HG03354 (cell line): ENCODE data around the gene ELFN1.

Experiments
- ATAC-seq: cut with Tn5 transposase; IDR thresholded peaks from one replicate; pipeline ENCODE4 v1.9.1; 2021; ENCODE audit warnings: mild to moderate bottlenecking; ENCODE audit not compliant: unreplicated experiment, poor library complexity, severe bottlenecking

The ELFN1 gene

DNA sequence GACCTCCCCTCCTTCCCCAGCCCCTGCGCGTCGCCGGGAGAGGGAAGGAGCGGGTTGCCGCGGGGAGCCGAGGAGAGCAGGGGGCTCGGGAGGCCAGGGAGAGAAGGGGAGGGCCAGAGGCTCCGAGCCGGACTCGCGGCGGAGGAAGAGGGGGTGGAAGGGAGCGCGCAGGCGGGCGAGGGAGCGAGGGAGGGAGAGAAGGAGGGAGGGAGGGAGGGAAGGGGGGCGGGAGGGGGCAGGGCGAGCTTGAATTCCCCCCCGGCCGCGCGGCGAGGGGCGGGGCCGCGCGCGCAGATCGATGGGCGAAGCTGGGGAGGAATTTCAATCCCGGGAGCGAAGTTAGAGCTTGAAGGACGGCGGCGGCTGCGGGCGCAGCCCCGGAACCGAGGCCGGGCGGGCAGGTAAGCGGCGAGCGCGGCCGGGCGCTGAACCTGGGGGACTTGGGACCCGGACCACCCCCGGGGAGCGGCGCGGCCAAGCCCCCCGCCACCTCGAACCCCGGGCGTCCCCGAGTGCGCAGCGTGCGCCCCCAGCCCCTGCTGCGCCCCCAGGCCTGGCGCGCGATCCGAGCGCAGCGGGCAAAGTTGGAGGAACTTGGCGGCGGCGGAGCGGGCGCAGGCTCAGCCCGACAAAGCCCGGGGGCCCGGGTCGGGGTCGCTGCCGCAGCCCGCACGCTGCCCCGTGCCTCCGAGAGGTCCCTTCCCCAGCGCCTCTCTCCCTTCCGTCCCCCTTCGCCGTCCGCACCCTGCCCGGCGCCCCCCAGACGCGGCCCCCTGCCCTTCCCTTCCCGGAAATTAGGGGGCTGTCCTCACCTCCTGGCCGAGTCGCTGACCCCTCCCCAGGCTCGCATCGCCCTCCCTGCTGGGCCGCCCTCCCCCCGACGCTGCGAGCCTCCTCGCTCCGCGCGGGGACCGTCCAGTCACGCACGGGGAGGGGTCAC is at the start of gene ELFN1:
ELFN1 (plus strand) TSS at position 324 of the 940 bp plus-strand sequence. CDS start 74,320 bp downstream, outside the sequence.
- no peak for ATAC-seq

DNA sequence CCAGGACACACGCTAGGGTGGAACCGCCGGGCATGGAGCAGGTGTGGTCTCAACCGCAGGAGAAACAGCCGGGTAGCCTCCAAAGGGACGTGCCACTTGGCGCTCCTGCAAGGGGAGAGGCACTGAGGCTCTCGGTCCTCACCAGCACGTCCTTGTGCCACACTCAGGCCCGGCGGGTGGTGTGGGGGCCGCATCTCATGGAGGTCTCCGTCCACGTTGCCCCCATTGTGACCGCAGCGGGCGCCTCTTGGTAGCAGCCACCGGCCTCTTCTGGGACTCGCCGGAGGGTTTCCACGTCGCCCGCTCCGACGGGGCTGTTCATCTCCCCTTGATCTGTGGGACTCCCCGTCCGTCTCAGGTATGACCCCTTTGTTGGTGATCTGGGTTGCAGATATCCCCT is 49.2 kb upstream of the ELFN1 start:
- no peak for ATAC-seq

DNA sequence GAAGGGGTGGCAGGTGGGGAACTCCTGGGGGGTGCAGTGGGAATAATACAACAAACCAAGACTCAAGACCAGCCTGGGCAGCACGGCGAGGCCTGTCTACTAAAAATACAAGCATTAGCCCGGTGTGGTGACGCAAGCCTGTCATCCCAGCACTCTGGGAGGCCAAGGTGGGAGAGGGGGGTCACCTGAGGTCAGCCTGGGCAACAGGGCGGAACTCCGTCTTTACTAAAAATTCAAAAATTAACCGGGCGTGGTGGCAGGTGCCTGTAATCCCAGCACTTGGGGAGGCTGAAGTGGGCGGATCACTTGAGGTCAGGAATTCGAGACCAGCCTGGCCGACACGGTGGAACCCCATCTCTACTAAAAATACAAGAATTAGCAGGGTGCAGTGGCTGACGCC is 48.4 kb upstream of the ELFN1 start:
- no peak for ATAC-seq

DNA sequence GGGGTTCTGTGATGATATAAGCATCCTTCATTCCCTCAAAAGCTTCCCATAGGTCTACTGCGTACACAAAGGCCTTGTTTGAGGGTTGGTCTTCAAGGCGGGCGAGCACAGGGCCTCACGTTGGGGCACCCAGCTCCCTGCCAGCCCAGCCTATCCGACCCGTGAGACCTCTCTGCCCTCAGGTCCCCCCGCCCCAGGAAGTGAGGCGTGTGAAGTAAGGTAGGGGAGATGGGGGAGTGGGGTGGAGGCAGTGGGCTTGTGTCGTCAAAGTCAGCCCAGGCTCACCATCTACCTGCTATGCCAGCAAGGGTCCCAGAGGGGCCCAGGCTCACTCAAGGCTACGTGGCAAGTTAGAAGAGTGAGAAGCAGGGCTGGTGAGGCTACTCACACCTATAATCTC is 47.6 kb upstream of the ELFN1 start:
- ATAC-seq: no peak

DNA sequence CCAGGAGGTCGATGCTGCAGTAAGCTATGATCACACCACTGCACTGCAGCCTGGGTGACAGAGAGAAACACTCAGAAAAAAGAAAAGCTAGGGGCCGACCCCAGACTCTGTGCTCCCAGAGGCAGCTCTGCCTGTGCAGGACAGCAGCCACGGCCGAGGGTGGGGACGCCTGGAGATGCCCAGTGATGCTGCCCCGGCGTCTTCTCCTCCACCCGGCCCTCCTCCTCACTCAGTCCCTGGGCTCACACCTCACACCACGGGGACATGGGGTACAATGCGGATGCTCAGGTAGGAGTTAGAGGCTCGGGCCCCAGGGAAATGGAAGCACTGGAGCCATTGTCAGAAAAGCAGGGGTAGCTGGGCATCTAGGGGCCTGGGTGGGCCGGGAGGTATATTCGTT is 46.3 kb upstream of the ELFN1 start:
- ATAC-seq: no peak

DNA sequence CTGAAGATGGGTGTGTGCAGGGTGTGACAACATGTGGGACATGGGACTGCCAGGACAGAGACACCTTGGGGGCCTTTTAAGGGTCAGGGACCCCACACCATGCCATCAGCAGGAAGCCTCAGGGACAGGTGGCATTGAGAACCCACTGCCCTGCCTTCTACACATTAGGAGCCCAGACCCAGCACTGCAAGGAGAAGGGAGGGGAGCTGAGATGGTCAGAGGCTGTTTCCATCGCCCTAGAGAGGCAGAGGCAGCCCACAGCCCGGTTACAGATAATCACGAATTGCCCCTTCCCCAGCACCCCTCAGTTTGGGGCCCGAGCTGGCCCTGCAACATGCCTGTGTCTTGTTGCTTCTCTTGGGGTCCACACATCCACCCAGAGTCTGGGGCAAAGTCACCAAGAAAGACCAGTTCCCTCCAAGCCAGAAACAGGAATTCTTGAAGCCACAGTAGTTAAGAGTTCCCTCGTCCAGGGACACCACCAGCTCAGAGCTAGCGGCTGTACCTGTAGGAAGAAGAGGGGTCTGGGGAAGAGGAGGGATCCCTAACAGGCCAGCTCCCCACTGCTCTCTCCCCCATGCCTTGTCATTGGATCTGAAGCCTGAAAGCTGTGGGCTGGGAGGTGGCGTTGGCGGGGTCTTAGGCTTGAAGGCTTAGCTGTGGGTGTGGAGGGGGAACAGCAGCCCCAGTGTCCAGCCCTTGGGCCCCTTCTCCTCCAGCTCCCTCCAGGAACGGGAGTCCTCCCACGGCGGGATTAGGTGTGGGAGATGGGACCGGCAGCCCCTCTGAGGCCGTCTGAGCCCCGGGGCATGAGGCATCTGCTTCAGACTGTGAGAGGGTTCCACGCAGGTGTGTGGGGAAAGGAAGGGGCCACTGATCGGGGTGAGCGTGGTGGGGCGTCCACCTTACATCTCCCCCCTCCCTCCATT is 44.8 kb upstream of the ELFN1 start:
- ATAC-seq: no peak

DNA sequence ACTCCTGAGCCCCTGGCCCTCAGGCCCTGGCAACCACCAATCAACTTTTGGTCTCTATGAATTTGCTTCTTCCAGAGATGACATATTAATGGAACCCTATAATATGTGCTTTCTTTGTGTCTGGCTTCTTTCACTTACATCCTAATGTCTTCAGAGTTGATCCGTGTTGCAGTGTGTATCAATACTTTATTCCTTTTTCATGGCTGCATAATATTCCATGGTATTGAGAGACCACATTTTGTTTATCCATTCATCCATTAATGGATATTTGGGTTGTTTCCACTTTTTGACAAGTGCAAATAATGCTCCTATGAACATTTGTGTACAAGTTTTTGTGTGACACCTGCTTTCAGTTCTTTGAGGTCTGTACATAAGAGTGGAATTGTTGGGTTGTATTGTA is 43.3 kb upstream of the ELFN1 start:
- no peak for ATAC-seq

DNA sequence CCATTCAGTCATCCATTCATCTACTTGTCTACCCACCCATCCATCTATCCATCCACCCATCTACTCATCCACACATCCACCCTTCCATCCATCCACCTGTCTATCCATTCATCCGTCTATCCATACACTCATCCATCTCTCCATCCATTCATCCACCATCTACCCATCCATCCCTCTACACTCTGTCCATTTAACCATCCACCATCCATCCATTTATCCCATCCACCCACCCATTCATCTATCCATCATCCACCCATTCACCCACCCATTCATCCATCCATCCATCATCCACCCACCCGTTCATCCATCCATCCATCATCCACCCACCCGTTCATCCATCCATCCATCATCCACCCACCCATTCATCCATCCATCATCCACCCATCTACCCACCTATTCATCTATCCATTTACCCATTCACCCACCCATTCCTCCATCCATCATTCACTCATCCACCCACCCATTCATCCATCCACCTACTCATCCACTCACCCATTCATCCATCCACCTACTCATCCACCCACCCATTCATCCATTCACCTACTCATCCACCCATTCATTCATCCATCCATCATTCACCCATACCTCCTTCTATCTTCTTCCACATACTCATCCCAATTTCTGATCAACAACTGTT is 39.3 kb upstream of the ELFN1 start:
- ATAC-seq: no peak

DNA sequence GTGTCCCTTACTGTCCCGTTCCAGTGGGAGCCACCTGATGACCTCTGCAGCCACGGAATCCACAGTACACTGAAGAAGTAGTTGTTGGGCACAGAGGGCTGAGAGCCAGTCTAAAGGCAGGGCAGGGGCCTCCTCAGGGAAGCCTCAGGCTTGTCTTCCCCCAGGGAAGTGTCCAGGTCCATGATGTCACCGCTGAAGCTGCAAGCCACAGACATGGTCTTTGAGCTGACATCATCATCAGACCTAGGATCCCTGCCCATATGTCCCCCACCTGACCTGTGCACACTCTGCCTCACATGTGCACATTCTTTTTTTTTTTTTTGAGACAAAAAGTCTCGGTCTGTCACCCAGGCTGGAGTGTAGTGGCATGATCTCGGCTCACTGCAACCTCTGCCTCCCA is 38.4 kb upstream of the ELFN1 start:
- no peak for ATAC-seq

DNA sequence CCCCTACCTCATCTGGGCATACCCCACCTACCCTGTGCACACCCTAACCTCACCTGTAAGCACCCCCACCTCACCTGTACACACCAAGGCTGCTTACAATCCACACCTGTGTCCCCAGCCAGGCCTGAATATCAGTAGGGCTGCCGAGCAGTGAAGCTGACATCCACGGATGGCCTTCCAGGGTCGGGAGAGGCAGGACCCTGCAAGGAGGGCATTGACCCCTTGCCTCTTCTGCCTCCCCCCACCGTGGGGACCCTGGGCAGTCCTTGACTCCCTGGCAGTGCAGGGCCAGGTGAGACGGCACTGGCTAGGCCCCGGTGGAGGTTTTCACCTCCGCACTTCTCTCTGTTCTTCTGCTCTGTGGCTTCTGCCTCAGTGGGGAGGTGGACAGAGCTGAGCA is 37.6 kb upstream of the ELFN1 start:
- ATAC-seq: no peak

DNA sequence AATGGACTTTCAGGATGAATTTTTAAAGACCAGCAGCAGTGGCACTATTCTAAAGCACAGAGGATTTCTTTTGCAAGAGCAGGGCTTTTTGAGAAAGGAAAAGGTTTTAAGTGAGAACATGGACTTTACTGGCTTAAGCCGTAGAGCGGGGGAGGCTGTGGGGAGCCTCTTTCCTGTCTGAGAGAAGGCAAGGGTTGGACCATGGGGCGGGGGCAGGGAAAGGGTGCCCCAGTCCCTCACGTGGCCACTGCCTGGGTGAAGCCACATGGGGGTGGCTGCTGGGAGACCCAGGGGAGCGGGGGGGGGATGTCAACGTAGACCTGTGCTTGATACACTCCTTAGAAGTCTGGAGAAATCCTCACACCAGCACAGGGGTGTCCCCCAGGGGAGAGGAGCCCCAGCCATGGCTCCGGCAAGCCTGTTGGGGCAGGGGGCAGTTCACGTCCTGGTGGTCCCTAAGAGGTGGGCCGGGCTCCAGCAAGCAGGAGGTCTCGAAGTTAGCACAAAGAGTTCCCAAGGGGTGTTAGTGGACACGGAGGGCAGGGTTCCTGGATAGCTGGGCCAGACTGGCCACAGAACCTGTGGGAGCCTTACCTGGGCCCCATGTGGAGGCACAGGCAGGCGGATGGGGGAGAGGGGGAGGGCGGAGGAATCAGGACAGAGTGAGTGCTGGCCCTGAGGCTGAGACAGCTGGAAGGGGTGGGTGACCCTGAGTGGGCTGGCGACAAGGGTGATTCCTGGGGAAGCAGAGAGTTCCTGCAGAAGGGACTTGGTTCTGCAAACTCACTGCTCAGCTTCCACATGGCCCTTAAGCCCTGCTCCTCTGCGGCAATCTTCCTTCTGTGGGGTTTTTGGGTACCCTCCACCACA is 36.9 kb upstream of the ELFN1 start:
- no peak for ATAC-seq

DNA sequence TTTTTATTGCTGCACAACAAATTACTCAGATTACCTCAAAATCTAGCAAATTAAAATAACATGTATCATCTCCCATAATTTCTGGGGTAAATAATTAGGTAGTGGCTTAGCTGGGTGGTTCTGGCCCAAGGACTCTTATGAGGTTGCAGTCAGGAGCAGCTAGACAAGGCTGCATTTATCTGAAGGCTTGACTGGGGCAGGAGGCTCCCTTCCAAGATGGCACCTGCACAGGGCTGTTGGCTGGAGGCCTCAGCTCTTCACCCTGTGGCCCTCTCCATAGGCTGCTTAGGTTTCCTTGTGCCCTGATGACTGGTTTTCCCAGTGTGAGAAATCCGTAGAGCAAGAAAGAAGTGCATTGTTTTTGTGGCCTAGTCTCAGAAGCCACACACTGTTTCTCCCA is 34.7 kb upstream of the ELFN1 start:
- ATAC-seq: no peak

DNA sequence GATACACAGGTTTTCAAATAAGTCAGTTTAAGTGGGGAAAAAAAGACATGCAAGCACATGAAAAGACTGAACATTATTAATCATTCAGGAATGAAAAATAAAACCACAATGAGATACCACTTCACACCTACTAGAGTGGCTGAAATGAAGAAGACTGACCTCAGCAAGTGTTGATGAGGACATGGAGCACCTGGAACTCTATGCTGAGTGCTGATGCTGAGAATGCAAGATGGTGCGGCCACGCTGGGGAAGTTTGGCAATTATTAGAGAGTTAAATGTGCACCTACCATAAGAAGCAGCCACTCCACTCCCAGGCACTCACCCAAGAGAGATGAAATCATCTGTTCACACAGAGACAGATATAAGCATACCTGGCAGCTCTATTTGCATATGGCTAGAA is 32.9 kb upstream of the ELFN1 start:
- ATAC-seq: no peak

DNA sequence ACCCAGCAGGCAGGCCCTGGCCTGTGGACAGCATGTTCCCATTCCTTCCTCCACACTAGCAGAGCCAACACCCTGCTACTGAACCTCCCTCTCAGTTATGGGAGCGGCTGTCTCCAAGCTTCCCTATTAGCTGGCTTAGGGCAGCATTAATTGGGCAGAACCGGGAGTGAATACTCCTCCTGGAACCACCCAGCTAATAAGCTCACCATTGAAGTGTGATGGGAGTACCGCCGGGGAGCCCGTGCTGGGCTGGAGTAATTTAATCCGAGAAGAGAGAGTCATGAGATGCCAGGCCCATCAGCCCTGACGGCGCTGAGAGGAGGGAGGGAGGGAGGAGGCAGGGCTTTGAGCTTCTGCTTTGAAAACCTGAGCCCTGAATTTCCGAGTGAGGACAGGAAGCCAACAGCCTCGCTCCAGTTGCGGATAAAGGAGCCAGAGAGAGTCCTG is 31.8 kb upstream of the ELFN1 start:
- no peak for ATAC-seq

DNA sequence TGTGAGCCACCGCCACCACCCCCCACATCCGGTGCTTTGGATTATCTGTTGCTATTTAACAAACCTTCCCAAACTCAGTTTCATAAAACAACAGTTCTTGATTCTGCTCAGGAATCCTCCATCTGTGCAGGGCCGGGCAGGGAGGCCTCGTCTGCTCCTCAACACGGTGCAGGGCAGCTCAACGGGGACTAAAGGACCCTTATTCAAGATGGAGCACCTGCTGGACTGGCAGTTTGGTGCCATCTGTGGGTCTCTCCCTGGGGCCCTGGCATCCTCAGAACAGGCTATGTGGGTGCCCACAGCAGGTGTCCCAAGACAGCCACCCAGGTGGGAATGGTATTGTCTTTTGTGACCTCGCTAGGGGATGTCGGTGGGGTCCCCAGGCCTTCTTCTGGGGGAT is 31.0 kb upstream of the ELFN1 start:
- ATAC-seq: no peak

DNA sequence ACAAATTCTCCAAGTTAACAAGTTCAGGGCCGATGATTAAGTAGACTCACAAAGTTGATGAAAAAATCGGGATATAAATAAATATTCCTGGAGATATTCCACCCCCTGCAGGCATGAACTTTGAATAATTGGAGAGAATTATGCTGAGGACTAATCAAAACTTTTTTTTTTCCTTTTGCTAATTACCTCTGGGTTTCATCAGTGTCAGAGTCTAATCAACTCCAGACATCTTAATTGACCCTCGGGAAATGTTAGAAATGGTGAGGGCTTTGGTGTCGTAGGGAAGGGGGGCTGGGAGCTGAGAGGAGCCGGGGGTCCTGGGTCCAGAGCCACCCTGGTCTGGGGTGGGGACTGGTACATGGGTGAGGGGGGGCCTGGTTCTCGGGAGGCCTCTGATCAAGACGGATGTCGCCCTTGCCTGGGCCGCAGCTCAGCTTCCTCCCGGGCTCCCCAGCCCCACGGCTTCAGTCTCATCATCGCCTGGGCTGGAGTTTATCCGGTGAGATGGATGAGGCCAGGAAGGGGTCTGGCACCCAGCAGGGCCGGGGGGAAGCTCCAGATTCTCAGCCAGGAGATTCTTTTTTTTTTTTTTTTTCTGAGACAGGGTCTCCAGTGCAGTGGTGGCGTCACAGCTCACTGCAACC is 30.4 kb upstream of the ELFN1 start:
- ATAC-seq: no peak

DNA sequence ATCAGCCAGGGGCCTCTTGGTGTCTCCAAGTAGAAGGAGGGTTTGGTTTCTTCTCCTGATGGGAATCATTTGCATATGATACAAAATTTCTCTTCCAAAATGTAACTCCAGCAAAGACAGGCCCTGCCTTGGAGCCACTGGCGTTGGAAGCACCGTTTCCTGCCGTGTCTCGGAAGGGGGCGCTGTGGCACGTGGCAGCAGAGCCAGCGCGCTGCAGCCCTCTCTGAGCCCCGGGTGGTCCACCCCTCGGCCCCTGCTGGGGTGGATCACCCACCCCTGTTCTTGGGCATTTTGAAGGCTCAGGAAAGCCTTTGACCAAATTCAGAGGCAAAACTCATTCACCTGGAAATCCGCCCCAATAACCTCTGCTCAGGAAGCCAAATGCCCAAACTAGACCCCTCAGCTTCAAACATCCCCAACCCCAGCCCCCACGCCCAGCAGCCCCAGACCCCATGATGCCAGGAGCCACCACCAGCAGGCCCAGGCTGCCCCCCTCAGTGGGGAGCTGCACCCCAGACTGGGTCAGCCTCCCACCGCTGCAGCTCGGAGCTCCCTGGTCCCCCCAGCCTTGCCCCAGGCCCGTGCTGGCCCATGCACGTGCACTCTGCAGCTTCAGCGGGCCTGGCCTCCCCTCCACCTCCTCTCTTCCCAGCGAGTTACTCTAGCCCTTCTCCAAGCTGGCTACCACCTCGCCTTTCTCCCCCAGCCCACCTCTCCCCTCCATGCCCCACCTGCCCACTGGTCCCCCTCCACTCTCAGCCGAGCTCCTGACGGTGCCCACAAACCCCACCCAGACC is 29.5 kb upstream of the ELFN1 start:
- no peak for ATAC-seq

DNA sequence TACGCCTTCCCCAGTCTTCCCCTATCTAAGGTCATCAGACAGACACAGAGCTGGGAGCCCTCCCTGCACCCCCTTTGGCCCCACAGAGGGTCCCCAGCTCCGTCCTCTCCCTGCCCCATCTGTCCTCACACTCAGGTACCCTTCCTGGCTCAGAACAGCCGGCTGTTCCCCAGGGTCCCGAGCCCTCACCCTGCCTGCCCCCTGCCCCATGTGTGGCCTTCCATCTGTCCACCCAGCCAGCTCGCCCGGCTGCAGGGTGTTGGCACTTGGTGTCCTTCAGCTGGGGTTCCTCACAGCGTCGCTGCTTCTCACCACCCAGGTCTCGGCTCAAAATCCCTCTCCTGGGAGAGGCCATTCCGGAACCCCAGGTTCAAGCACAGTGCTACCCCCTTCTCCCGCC is 28.9 kb upstream of the ELFN1 start:
- no peak for ATAC-seq
